Ishikawa (cell line): ENCODE data around the gene OR52D1.

Experiments used
- EP300 ChIP-seq: IDR thresholded peaks from 2 replicates; pipeline ENCODE4 v1.6.1; 2012; ENCODE audit warnings: borderline replicate concordance
- FOXM1 ChIP-seq: IDR thresholded peaks from 2 replicates; pipeline ENCODE4 v1.6.1; 2012; ENCODE audit warnings: low read depth, borderline replicate concordance
- REST ChIP-seq: IDR thresholded peaks from 2 replicates; pipeline ENCODE4 v1.6.1; 2012; ENCODE audit warnings: low read depth, mild to moderate bottlenecking
- TCF12 ChIP-seq: IDR thresholded peaks from 2 replicates; pipeline ENCODE4 v1.6.1; 2012; ENCODE audit warnings: low read depth
- YY1 ChIP-seq: IDR thresholded peaks from 2 replicates; pipeline ENCODE4 v1.6.1; 2012; ENCODE audit warnings: low read depth

DNA sequence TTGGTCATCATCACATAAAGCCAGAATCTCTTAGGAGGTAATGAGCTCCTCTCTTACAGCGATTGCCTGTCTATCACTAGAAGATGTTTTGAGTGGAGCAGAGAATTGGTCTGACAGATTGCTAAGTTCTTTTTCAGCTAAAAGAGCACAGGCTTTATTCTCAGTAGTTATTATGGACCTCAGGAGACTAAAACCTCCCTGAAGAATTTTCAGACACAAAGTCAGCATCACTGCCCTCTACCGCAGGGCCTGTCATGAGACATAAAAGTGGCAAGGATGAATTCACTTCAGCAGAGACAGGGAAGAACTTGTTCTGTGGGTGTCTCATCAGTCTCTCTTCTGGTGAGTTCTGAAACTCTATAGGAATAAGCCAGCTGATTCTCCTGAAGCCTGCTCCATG lies 39.5 kb upstream of the OR52D1 start, which contains the start of gene OR51I2:
- TF ChIP-seq YY1, result no peak
- TF ChIP-seq FOXM1, result no peak
- TF ChIP-seq TCF12, result no peak
- no peak for TF ChIP-seq EP300
- TF ChIP-seq REST, result no peak
